Keratinocyte (primary cell): ENCODE results near the gene PLEKHN1. TPM values are rescaled to one million over a fixed set of nuclear protein-coding genes. Genes with fewer than 3 reads are reported as not detected.
A peak's percentile ranks its signal among the peaks of the same experiment; 100 is the strongest.

Experiments used
- DNase-seq: peaks from one replicate; pipeline ENCODE4 v3.0.0-alpha.2; 2011; ENCODE audit warnings: low read depth, missing footprints, low spot score
- FAIRE-seq: peaks from 2 replicates; lab custom pipeline; 2011; peaks lifted over from hg19 to GRCh38; lab: Jason Lieb, UNC
- H2AFZ ChIP-seq: 2 replicates; pipeline ENCODE4 v1.6.0; 2012; ENCODE audit warnings: low read length, control low read depth, inconsistent platforms; ENCODE audit not compliant: control insufficient read depth
- H3K27ac ChIP-seq: 2 replicates; pipeline ENCODE4 v1.5.1; 2011; ENCODE audit warnings: low read length; ENCODE audit not compliant: control insufficient read depth, insufficient read depth
- H3K27me3 ChIP-seq: 3 replicates; pipeline ENCODE4 v1.6.0; 2011; ENCODE audit warnings: low read length; ENCODE audit not compliant: control insufficient read depth, insufficient read depth; ENCODE audit errors: extremely low read depth
- H3K36me3 ChIP-seq, 2 experiments: 2 replicates in 1 of 2; 3 replicates in 1 of 2; pipeline ENCODE4 v1.5.1; 2011; ENCODE audit warnings: low read length in 2 of 2, mild to moderate bottlenecking in 1 of 2; ENCODE audit not compliant: control insufficient read depth in 2 of 2, insufficient read depth in 2 of 2; ENCODE audit errors: extremely low read depth in 1 of 2
- H3K4me1 ChIP-seq: 3 replicates; pipeline ENCODE4 v1.5.1; 2011; ENCODE audit warnings: low read length; ENCODE audit not compliant: control insufficient read depth, insufficient read depth; ENCODE audit errors: extremely low read depth
- H3K4me2 ChIP-seq: 3 replicates; pipeline ENCODE4 v1.6.0; 2011; ENCODE audit warnings: low read depth, low read length; ENCODE audit not compliant: control insufficient read depth, insufficient read depth; ENCODE audit errors: extremely low read depth
- H3K4me3 ChIP-seq, 3 experiments: fragments of 200-600 bp in 1 of 3; sonication (generic) in 1 of 3; 2 replicates in 2 of 3; 3 replicates in 1 of 3; pipeline ENCODE4 v1.5.1; 2011 to 2016; ENCODE audit warnings: low read length in 3 of 3, mild to moderate bottlenecking in 3 of 3, control low read depth in 2 of 3, inconsistent platforms in 1 of 3, low read depth in 1 of 3, mixed read lengths in 1 of 3, mixed run types in 1 of 3, moderate library complexity in 1 of 3; ENCODE audit not compliant: control insufficient read depth in 2 of 3, insufficient read depth in 2 of 3; ENCODE audit errors: extremely low read depth in 1 of 3
- H3K79me2 ChIP-seq: 2 replicates; pipeline ENCODE4 v1.6.0; 2012; ENCODE audit warnings: low read length; ENCODE audit not compliant: control insufficient read depth, insufficient read depth
- H3K9ac ChIP-seq: 3 replicates; pipeline ENCODE4 v1.6.0; 2011; ENCODE audit warnings: low read length; ENCODE audit not compliant: control insufficient read depth, insufficient read depth; ENCODE audit errors: extremely low read depth
- H3K9me1 ChIP-seq: 3 replicates; pipeline ENCODE4 v1.6.0; 2011; ENCODE audit warnings: low read length; ENCODE audit not compliant: control insufficient read depth, insufficient read depth; ENCODE audit errors: extremely low read depth
- H3K9me3 ChIP-seq: 2 replicates; pipeline ENCODE4 v1.5.1; 2012; ENCODE audit warnings: low read depth, low read length; ENCODE audit not compliant: control insufficient read depth
- H4K20me1 ChIP-seq: 3 replicates; pipeline ENCODE4 v1.6.0; 2011; ENCODE audit warnings: low read length; ENCODE audit not compliant: control insufficient read depth, insufficient read depth; ENCODE audit errors: extremely low read depth
- CTCF ChIP-seq, 3 experiments: IDR thresholded peaks in 1 of 3; conservative IDR thresholded peaks in 1 of 3; optimal IDR thresholded peaks in 1 of 3; 2 replicates in 2 of 3; 3 replicates in 1 of 3; pipeline versions ENCODE3 to v1.5.1; 2011; ENCODE audit warnings: low read length in 3 of 3, mild to moderate bottlenecking in 3 of 3, moderate library complexity in 2 of 3, control low read depth in 1 of 3, inconsistent platforms in 1 of 3; ENCODE audit not compliant: insufficient read depth in 2 of 3; ENCODE audit errors: extremely low read depth in 1 of 3
- EZH2 ChIP-seq: IDR thresholded peaks from one replicate; pipeline ENCODE4 v1.6.1; 2012; ENCODE audit warnings: inconsistent platforms, mild to moderate bottlenecking, low read length, moderate library complexity
- dilution Hi-C: fragments of 300-500 bp; cut with MboI; formaldehyde crosslinking; loops from one replicate; pipeline ENCODE4 v1.7.0; 2020; ENCODE audit warnings: low sequenced_read_pairs; ENCODE audit not compliant: extremely low pct_ligation_motif_present
- polyA plus RNA-seq, 5 experiments: library from polyadenylated mRNA; depleted of rRNA in 3 of 5; stranded (reverse) in 3 of 5; stranded (forward) in 1 of 5; unstranded in 1 of 5; fragments of >200 nt; gene quantifications; 1 replicate in 1 of 5; 2 replicates in 3 of 5; 3 replicates in 1 of 5; pipeline versions ENCODE4 v1.2.1 to v1.2.3, GENCODE V29; 2011 to 2012; ENCODE audit warnings: missing spikeins in 2 of 5, low read depth in 1 of 5, low replicate concordance in 1 of 5

The PLEKHN1 gene
- polyA plus RNA-seq, 1 donor (not counting 4 experiments of a cell fraction or from before 2014, with no cell fraction given) = 2.5 TPM

- peaks cover 3% of the 10 kb centered on the region for H3K4me1 ChIP-seq
- no peak overlapping the region for H3K4me2 ChIP-seq
- H3K36me3 ChIP-seq = no peaks in the 10 kb centered on the region
- dilution Hi-C loops = no loop called here
- no peak overlapping the region for H3K9ac ChIP-seq
- H3K4me3 ChIP-seq = no peak overlapping the region
- TF ChIP-seq EZH2 (peak; percentile 36), CTCF (optimal IDR thresholded peaks at IDR 0.05 in 1 of 3, IDR thresholded peaks at IDR 0.05 in 1 of 3, conservative IDR thresholded peaks at IDR 0.05 in 1 of 3; ENCODE audit: extremely low read depth in 1 of 3, insufficient read depth in 2 of 3, low read length in 3 of 3) (no peak)
- H3K9me3 ChIP-seq = no peaks in the 10 kb centered on the region
- no peaks in the 10 kb centered on the region for H3K9me1 ChIP-seq
- H3K27me3 ChIP-seq = peaks cover 94% of the 10 kb centered on the region
- DNase-seq (no peak), FAIRE-seq (no peak)
- H3K27ac ChIP-seq = no peak overlapping the region
- H2AFZ ChIP-seq = no peak overlapping the region
- peaks cover 7% of the 10 kb centered on the region for H4K20me1 ChIP-seq
- H3K79me2 ChIP-seq = no peaks in the 10 kb centered on the region
Observed at GRCh38 chr1:927748-928147, 38.5 kb upstream of the PLEKHN1 start.

GRCh38 chr1:928825-929661 lies 37.2 kb upstream of the PLEKHN1 start:
- H3K4me2 ChIP-seq = no peak overlapping the region
- no peak overlapping the region for H2AFZ ChIP-seq
- no peak overlapping the region for H3K9ac ChIP-seq
- no peaks in the 10 kb centered on the region for H3K79me2 ChIP-seq
- DNase-seq (no peak), FAIRE-seq (no peak)
- H4K20me1 ChIP-seq = peaks cover 7% of the 10 kb centered on the region
- H3K9me1 ChIP-seq = no peaks in the 10 kb centered on the region
- H3K27me3 ChIP-seq = peaks cover 95% of the 10 kb centered on the region
- peak; percentile 60 for TF ChIP-seq EZH2
- no peak for TF ChIP-seq CTCF (optimal IDR thresholded peaks at IDR 0.05 in 1 of 3, IDR thresholded peaks at IDR 0.05 in 1 of 3, conservative IDR thresholded peaks at IDR 0.05 in 1 of 3; ENCODE audit: extremely low read depth in 1 of 3, insufficient read depth in 2 of 3, low read length in 3 of 3)
- no peak overlapping the region for H3K4me3 ChIP-seq
- H3K4me1 ChIP-seq = no peaks in the 10 kb centered on the region
- H3K9me3 ChIP-seq = no peaks in the 10 kb centered on the region
- dilution Hi-C loops = no loop called here
- no peak overlapping the region for H3K27ac ChIP-seq
- no peaks in the 10 kb centered on the region for H3K36me3 ChIP-seq
